Erythroblast (primary cell): ENCODE results near the gene NIPA2.

ENCODE experiments used
- GATA1 ChIP-seq: IDR thresholded peaks from 2 replicates; pipeline ENCODE4 v1.6.1; 2011; ENCODE audit warnings: low read depth, mild to moderate bottlenecking, control low read depth, low read length, moderate library complexity
- POLR2A ChIP-seq: IDR thresholded peaks from 2 replicates; pipeline ENCODE4 v1.6.1; 2011; ENCODE audit warnings: mild to moderate bottlenecking, low read length

DNA sequence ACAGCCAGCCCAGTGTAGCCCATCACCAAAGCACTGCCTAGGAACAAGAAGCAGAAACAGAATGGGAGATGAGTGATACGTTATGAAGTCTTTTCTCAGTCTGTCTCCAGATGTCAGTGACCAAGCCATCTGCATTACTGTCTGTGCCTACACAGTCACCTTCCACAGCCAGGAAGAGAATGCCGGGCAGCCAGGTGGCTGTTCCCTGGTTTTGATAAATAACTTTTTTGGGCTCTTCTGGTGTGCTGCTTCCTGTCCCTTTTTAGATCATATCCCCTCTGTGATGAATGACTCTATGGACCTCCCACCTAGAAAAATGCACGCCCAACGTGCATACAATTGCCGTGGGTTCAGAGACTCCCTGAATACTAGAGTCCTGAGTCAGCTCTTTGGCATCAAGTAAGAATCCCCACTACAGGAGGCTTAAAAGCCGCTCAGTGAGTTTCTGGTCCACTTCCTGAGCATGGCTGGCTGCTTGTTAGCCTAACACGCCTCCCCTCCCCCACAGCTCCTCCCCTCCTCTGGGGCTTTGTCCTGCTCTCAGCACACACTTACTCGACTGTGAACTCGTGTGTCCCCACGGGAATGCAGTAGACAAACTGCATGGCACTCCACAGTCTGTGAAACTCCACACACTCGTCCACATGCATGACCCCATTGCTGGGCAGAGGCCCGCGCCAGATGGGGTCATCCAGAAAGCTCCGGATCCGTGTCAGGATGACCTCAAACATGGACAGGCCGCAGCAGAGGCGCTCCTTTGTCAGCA is 34.7 kb downstream of the NIPA2 start:
- TF ChIP-seq POLR2A (no peak), GATA1 (no peak)
